Mammary epithelial cell (primary cell): ENCODE results near the gene B3GALT5.

Experiments used
- CTCF ChIP-seq, 2 donors: IDR thresholded peaks in 1 of 2; conservative IDR thresholded peaks in 1 of 2; 2 replicates each; pipeline ENCODE4 v1.5.1; 2011 to 2012; ENCODE audit warnings: inconsistent platforms in 2 of 2, low read length in 2 of 2, mild to moderate bottlenecking in 2 of 2, control low read depth in 1 of 2, low read depth in 1 of 2; ENCODE audit not compliant: insufficient read depth in 1 of 2; ENCODE audit errors: extremely low read depth in 1 of 2
- EZH2 ChIP-seq: IDR thresholded peaks from 2 replicates; pipeline ENCODE4 v1.6.1; 2012; ENCODE audit warnings: low read length, inconsistent platforms, borderline replicate concordance

GRCh38 chr21:39610703-39611102 lies 2.0 kb upstream of the B3GALT5 start:
- TF ChIP-seq CTCF (conservative IDR thresholded peaks at IDR 0.05 in 1 of 2, IDR thresholded peaks at IDR 0.05 in 1 of 2; ENCODE audit: extremely low read depth in 1 of 2, insufficient read depth in 1 of 2, low read depth in 1 of 2, low read length in 2 of 2) (no peak), EZH2 (no peak)
